Liver (tissue), 3 donors: Measurements from ENCODE around the gene FSD1.

Experiments
- CTCF ChIP-seq: fragments of 150-350 bp; IDR thresholded peaks from 2 replicates; pipeline ENCODE4 v1.5.1; 2017; ENCODE audit warnings: improper control_type of control experiment, low read depth, low read length; ENCODE audit not compliant: missing input control
- GABPA ChIP-seq, 2 donors: IDR thresholded peaks in 1 of 2; conservative IDR thresholded peaks in 1 of 2; 2 replicates each; pipeline ENCODE4 v1.6.1; 2016; ENCODE audit warnings: antibody characterized with exemption in 2 of 2, mild to moderate bottlenecking in 1 of 2, moderate library complexity in 1 of 2
- HNF4A ChIP-seq, 2 donors: conservative IDR thresholded peaks; 2 replicates each; pipeline ENCODE4 v1.6.1; 2016; ENCODE audit warnings: antibody characterized with exemption in 2 of 2, mild to moderate bottlenecking in 2 of 2
- JUND ChIP-seq, 2 donors: IDR thresholded peaks; 2 replicates each; pipeline ENCODE4 v1.6.1; 2016; ENCODE audit warnings: antibody characterized with exemption in 2 of 2
- MAX ChIP-seq: IDR thresholded peaks from 2 replicates; pipeline ENCODE4 v1.6.1; 2016; ENCODE audit warnings: antibody characterized with exemption
- NR2F2 ChIP-seq: IDR thresholded peaks from 2 replicates; pipeline ENCODE4 v1.6.1; 2016; ENCODE audit warnings: antibody characterized with exemption
- REST ChIP-seq: IDR thresholded peaks from 2 replicates; pipeline ENCODE4 v1.6.1; 2016; ENCODE audit warnings: antibody characterized with exemption, mild to moderate bottlenecking
- SP1 ChIP-seq: IDR thresholded peaks from 2 replicates; pipeline ENCODE4 v1.6.1; 2018; ENCODE audit warnings: antibody characterized with exemption, mild to moderate bottlenecking
- TAF1 ChIP-seq: conservative IDR thresholded peaks from 2 replicates; pipeline ENCODE4 v1.6.1; 2016; ENCODE audit warnings: antibody characterized with exemption, mild to moderate bottlenecking
- ZBTB33 ChIP-seq: IDR thresholded peaks from 2 replicates; pipeline ENCODE4 v1.6.1; 2016; ENCODE audit warnings: antibody characterized with exemption
- donor health status: healthy.
- donor health status: healthy.

- TF ChIP-seq CTCF: no peak
- TF ChIP-seq ZBTB33: no peak
- TF ChIP-seq GABPA (IDR thresholded peaks at IDR 0.05 in 1 of 2, conservative IDR thresholded peaks at IDR 0.05 in 1 of 2): no peak
- no peak for TF ChIP-seq TAF1
- TF ChIP-seq JUND (IDR thresholded peaks at IDR 0.05): no peak
- no peak for TF ChIP-seq MAX
- no peak for TF ChIP-seq HNF4A (conservative IDR thresholded peaks at IDR 0.05)
- no peak for TF ChIP-seq NR2F2
- TF ChIP-seq SP1: no peak
- TF ChIP-seq REST: no peak
Observed at GRCh38 chr19:4278419-4279266, 25.8 kb upstream of the FSD1 start, which contains the start of gene SHD.
